ENCODE data around the gene BTBD9.

- TF ChIP-seq, protein P1, sequence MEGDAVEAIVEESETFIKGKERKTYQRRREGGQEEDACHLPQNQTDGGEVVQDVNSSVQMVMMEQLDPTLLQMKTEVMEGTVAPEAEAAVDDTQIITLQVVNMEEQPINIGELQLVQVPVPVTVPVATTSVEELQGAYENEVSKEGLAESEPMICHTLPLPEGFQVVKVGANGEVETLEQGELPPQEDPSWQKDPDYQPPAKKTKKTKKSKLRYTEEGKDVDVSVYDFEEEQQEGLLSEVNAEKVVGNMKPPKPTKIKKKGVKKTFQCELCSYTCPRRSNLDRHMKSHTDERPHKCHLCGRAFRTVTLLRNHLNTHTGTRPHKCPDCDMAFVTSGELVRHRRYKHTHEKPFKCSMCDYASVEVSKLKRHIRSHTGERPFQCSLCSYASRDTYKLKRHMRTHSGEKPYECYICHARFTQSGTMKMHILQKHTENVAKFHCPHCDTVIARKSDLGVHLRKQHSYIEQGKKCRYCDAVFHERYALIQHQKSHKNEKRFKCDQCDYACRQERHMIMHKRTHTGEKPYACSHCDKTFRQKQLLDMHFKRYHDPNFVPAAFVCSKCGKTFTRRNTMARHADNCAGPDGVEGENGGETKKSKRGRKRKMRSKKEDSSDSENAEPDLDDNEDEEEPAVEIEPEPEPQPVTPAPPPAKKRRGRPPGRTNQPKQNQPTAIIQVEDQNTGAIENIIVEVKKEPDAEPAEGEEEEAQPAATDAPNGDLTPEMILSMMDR (IDR thresholded peaks at IDR 0.05 in 8 of 11, conservative IDR thresholded peaks at IDR 0.05 in 3 of 11): no peak
- no peak for TF ChIP-seq POLR2AphosphoS5 (IDR thresholded peaks at IDR 0.05)
Observed at GRCh38 chr6:38271081-38271480, 368.6 kb downstream of the BTBD9 start.
